Measurements from ENCODE around the gene SERPINB10. TPM values are rescaled to one million over a fixed set of nuclear protein-coding genes. Genes with fewer than 3 reads are reported as not detected.

The SERPINB10 gene
- total and polyA plus RNA-seq, 2 of the 8 experiments (the other 6 are each of a cell fraction or from before 2014, with no cell fraction given) = not detected

DNA sequence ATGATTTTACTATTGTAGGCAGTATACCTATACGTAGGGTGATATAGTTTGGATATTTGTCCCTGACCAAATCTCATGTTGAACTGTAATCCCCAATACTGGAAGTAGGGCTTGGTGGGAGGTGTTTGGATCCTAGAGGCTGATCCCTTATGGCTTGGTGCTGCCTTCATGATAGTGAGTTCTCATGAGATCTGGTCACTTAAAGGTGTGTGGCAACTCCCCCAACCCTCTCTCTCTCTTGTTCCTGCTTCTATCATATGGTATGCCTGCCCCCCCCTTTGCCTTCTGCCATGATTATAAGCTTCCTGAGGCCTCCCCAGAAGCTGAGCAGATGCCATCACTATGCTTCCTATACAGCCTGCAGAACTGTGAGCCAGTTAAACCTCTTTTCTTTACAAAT, 1.7 kb upstream of the SERPINB10 start:
- no peak for TF ChIP-seq ASH2L (IDR thresholded peaks at IDR 0.05; ENCODE audit: low read length)
- TF ChIP-seq MAFK (IDR thresholded peaks at IDR 0.05; ENCODE audit: low read depth, low read length) = no peak
- Histone ChIP-seq H3K23me2 (ENCODE audit: low read depth, low read length) (no peaks in the 10 kb centered on the region), H4K8ac (ENCODE audit: extremely low read depth, insufficient read depth, low read length) (no peak overlapping the region), H2BK12ac (ENCODE audit: low read depth, low read length) (no peak overlapping the region), H2BK120ac (replicated peaks; ENCODE audit: low read depth, low read length) (no peak overlapping the region), H3K23ac (ENCODE audit: insufficient read length) (no peak overlapping the region), H3K36me3 (ENCODE audit: control insufficient read depth in 2 of 4, insufficient read depth in 4 of 4, low read length in 3 of 4) (no peaks in the 10 kb centered on the region), H2AFZ (ENCODE audit: low read length) (no peak overlapping the region), H3K9me3 (ENCODE audit: insufficient read depth in 2 of 2, low read depth in 1 of 2, low read length in 1 of 2) (peaks cover 0 to 7% of the 10 kb centered on the region in 2 experiments; a peak in 1 of 4 replicates), H3K4me1 (replicated peaks in 1 of 4; ENCODE audit: control insufficient read depth in 3 of 4, insufficient read depth in 4 of 4, low read length in 3 of 4) (peaks cover 0 to 2% (median 0%) of the 10 kb centered on the region in 4 experiments; a peak in 1 of 7 replicates), H3K4ac (replicated peaks; ENCODE audit: insufficient read length, low read depth, low read length) (no peak overlapping the region), H3K27me3 (replicated peaks in 1 of 4; ENCODE audit: control insufficient read depth in 3 of 4, extremely low read depth in 1 of 4, insufficient read depth in 3 of 4, low read length in 3 of 4) (no peaks in the 10 kb centered on the region), H3K27ac (ENCODE audit: low read depth, low read length) (no peak overlapping the region), H3K18ac (ENCODE audit: extremely low read depth, low read length) (no peak overlapping the region), H3K79me2 (ENCODE audit: control insufficient read depth in 1 of 2, insufficient read depth in 2 of 2, low read length in 2 of 2) (no peaks in the 10 kb centered on the region), H4K20me1 (replicated peaks in 1 of 2; ENCODE audit: control insufficient read depth in 1 of 2, insufficient read depth in 2 of 2, low read length in 2 of 2) (no peaks in the 10 kb centered on the region), H2BK20ac (ENCODE audit: low read length) (no peak overlapping the region), H2BK5ac (ENCODE audit: low read depth, low read length) (no peak overlapping the region), H3K79me1 (ENCODE audit: low read depth, low read length) (no peaks in the 10 kb centered on the region), H3K14ac (ENCODE audit: insufficient read length) (no peak overlapping the region), H3K4me3 (ENCODE audit: extremely low read depth in 1 of 4, insufficient read depth in 2 of 4, low read depth in 3 of 4, low read length in 4 of 4) (no peak overlapping the region), H3K4me2 (ENCODE audit: insufficient read depth in 1 of 2, low read depth in 2 of 2, low read length in 2 of 2) (no peak overlapping the region), H2AK5ac (ENCODE audit: low read depth, low read length) (no peak overlapping the region), H4K91ac (replicated peaks; ENCODE audit: insufficient read length, low read length) (no peak overlapping the region), H2BK15ac (ENCODE audit: low read length) (no peak overlapping the region), H3K9ac (replicated peaks in 1 of 4; ENCODE audit: extremely low read depth in 1 of 4, low read depth in 3 of 4, low read length in 3 of 4) (no peak overlapping the region), H3K56ac (replicated peaks; ENCODE audit: insufficient read length, low read depth, low read length) (no peak overlapping the region), H4K5ac (ENCODE audit: insufficient read length, low read depth, low read length) (no peak overlapping the region)
- no peak for DNase-seq (ENCODE audit: low read depth in 1 of 2, low spot score in 2 of 2)
- FAIRE-seq = no peak
- WGBS, 2 experiments (ENCODE audit: extremely low coverage in 1 of 2, insufficient coverage in 1 of 2, insufficient read length in 1 of 2, insufficient replicate concordance in 2 of 2, low coverage in 1 of 2, low lambda C conversion rate in 2 of 2, missing lambda C conversion rate in 1 of 2) = 94% methylated on average over 1 of the region's 1 CpG; no CpG with 5 or more reads in 1 of the 2 experiments
- ChIA-PET POLR2A (ENCODE audit: partially characterized antibody) (no interaction called here), CTCF (ENCODE audit: partially characterized antibody) (no interaction called here)

All from H1 (cell line).